ENCODE data around the gene ADCY2. TPM values are rescaled to one million over a fixed set of nuclear protein-coding genes. Genes with fewer than 3 reads are reported as not detected.

ADCY2 gene
- total RNA-seq, 4 donors from 2014 or later: 0.34 to 2.7 (median 1.5) TPM

DNA sequence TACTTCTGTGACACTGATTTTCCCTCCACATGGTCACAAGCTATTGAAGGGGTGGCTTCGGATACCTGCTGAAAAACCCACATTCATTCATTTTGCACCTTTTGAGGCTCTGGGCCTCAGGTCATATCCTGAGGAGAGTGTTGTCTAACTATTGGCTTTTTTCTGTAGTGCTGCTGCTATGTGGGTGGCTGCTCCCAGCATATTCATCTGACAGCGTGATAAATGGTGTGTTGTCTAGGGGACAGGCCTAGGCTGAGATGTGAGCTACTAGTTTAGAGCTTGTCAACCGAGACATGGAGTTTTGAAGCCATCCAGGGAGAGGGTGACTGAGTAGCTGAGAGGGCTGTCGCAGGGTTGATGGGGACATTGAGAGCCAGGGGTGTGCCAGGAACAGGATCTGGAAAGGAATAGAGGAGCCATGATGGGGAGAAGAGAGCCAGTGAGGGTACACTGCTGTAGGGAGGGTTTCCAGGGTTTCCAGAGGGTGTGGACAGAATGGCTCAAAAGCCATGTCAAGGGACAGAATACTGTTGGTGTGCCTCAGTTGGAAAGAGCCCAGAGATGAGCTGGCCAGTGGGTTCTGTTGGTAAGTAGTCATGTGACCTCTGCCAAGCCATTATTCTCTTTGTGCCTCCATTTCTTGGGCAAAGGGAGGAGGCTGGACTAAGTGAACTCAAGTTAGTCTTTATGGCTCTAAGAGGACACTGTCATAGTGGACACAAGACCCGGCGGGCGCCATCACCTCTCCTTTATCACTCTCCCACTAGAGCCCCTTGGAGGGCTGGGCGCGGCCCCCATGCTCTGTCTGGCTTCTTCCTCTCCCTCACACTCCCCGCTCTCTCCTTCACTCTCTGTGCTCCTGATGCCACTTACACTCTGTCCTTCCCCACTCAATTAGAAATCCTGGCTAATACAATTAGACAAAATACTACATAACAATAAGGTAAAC is 19.9 kb downstream of the ADCY2 start:
- Histone ChIP-seq H3K36me3 (no peaks in the 10 kb centered on the region), H3K4me3 (replicated peaks in 1 of 3) (no peak overlapping the region), H3K4me1 (no peaks in the 10 kb centered on the region), H3K9me3 (no peaks in the 10 kb centered on the region), H3K27ac (no peak overlapping the region), H3K27me3 (no peaks in the 10 kb centered on the region)
- intact Hi-C loops (cut with DNase I): no loop called here
- 93 to 95% methylated on average over 10 of the region's 10 CpGs for WGBS, 2 donors
- DNase-seq: no peak
- TF ChIP-seq POLR2A (IDR thresholded peaks at IDR 0.05) (no peak), CTCF (IDR thresholded peaks at IDR 0.05) (no peak)

GRCh38 chr5:7418276-7418675 is 22.3 kb downstream of the ADCY2 start:
- Histone ChIP-seq H3K36me3 (no peaks in the 10 kb centered on the region), H3K4me1 (no peaks in the 10 kb centered on the region), H3K27ac (no peak overlapping the region), H3K4me3 (replicated peaks in 1 of 3) (no peak overlapping the region), H3K9me3 (no peaks in the 10 kb centered on the region), H3K27me3 (no peaks in the 10 kb centered on the region)
- no peak for DNase-seq
- 88 to 93% methylated on average over 3 of the region's 3 CpGs for WGBS, 2 donors
- intact Hi-C loops (cut with DNase I): no loop called here
- no peak for TF ChIP-seq CTCF (IDR thresholded peaks at IDR 0.05)
- TF ChIP-seq POLR2A (IDR thresholded peaks at IDR 0.05): no peak

GRCh38 chr5:7419367-7419766 is 23.4 kb downstream of the ADCY2 start:
- H3K4me1 ChIP-seq: no peaks in the 10 kb centered on the region
- no peaks in the 10 kb centered on the region for H3K9me3 ChIP-seq
- H3K27ac ChIP-seq: no peak overlapping the region
- H3K4me3 ChIP-seq (replicated peaks in 1 of 3): no peak overlapping the region
- H3K36me3 ChIP-seq: no peaks in the 10 kb centered on the region
- intact Hi-C loops (cut with DNase I): no loop called here
- TF ChIP-seq CTCF (IDR thresholded peaks at IDR 0.05) (no peak), POLR2A (IDR thresholded peaks at IDR 0.05) (no peak)
- DNase-seq: no peak
- H3K27me3 ChIP-seq: no peaks in the 10 kb centered on the region
- WGBS, 2 donors: 62 to 67% methylated on average over 3 to 4 of the region's 4 CpGs

GRCh38 chr5:7419846-7420245 is 23.9 kb downstream of the ADCY2 start:
- no peak for DNase-seq
- intact Hi-C loops (cut with DNase I): no loop called here
- TF ChIP-seq POLR2A (IDR thresholded peaks at IDR 0.05): no peak
- no peak for TF ChIP-seq CTCF (IDR thresholded peaks at IDR 0.05)
- WGBS, 2 donors: 38 to 40% methylated on average over 8 to 12 of the region's 12 CpGs
- Histone ChIP-seq H3K4me3 (replicated peaks in 1 of 3) (no peak overlapping the region), H3K27me3 (no peaks in the 10 kb centered on the region), H3K27ac (no peak overlapping the region), H3K9me3 (no peaks in the 10 kb centered on the region), H3K4me1 (no peaks in the 10 kb centered on the region), H3K36me3 (no peaks in the 10 kb centered on the region)

DNA sequence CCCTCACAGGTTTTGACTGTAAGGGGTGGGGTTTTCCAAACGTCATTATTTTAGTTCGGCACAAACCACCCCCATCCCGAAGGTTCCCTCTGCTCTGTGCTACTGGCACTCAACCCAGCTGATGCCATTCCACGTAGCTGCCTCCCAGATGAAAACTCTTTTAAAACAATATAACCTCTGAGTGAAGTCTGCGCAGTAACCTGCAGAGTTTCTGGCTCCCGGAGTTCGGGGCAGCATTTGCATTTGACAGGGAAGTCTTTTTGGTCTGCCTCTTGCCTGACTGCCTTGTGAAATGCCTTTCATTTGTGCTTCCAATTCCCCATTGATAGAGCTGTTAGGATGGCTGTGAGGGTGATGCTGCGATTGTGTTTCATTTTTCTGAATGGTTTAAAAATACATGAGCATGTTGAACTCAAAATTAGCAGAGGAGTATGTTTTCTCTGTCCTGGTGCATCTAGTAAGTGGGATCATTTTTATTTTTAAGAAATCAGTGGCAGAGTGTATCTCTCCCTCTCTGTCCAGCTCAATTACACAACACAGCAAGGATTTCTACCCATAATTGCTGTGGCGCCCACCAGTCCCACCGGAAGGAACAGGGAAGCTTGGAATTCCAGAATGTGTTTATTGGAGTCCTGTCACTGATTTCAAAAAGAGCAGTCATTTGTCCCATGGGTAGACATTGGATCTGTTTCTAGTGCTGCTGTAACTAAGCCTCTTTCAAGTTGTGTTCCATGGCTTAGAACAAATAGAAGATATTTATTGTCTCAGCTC is 24.8 kb downstream of the ADCY2 start:
- TF ChIP-seq POLR2A (IDR thresholded peaks at IDR 0.05): no peak
- no peak for TF ChIP-seq CTCF (IDR thresholded peaks at IDR 0.05)
- no peak overlapping the region for H3K27ac ChIP-seq
- DNase-seq: no peak
- H3K36me3 ChIP-seq: no peaks in the 10 kb centered on the region
- no peak overlapping the region for H3K4me3 ChIP-seq (replicated peaks in 1 of 3)
- intact Hi-C loops (cut with DNase I): no loop called here
- H3K4me1 ChIP-seq: no peaks in the 10 kb centered on the region
- H3K27me3 ChIP-seq: no peaks in the 10 kb centered on the region
- no peaks in the 10 kb centered on the region for H3K9me3 ChIP-seq
- WGBS, 2 donors: 13 to 17% methylated on average over 10 of the region's 10 CpGs
